Measurements from ENCODE around the gene BCL2. TPM values are rescaled to one million over a fixed set of nuclear protein-coding genes. Genes with fewer than 3 reads are reported as not detected.

The BCL2 gene
- total RNA-seq, 1 donor from 2014 or later = 5.2 TPM

DNA sequence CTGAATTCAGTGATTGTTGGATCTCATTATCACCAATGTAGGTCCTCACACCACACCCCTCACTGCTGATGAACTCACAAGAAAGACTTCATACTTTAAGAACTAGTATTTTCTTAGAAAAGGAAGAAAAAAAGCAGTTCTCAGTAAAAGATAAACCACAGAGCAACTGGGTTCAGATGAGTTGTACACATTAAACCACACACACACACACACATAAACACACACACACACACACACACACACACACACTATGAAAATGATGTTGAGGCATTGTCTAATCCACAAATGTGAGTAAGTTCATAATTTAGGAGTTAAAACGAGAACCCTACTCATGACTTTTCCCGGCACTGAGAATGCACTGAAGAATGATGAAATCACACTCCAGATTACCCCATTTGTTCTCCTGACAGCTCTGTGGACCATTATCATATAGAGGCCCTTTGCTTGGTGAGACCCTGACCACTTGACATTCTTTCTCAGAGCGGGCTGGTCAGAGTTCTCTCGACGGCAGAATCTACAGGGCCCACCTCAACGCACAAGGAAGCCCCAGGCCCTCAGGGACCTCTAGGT lies 106.2 kb downstream of the BCL2 start:
- no peaks in the 10 kb centered on the region for H3K27me3 ChIP-seq (ENCODE audit: control insufficient read depth, insufficient read depth, low read length)
- TF ChIP-seq, protein P1, sequence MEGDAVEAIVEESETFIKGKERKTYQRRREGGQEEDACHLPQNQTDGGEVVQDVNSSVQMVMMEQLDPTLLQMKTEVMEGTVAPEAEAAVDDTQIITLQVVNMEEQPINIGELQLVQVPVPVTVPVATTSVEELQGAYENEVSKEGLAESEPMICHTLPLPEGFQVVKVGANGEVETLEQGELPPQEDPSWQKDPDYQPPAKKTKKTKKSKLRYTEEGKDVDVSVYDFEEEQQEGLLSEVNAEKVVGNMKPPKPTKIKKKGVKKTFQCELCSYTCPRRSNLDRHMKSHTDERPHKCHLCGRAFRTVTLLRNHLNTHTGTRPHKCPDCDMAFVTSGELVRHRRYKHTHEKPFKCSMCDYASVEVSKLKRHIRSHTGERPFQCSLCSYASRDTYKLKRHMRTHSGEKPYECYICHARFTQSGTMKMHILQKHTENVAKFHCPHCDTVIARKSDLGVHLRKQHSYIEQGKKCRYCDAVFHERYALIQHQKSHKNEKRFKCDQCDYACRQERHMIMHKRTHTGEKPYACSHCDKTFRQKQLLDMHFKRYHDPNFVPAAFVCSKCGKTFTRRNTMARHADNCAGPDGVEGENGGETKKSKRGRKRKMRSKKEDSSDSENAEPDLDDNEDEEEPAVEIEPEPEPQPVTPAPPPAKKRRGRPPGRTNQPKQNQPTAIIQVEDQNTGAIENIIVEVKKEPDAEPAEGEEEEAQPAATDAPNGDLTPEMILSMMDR (IDR thresholded peaks at IDR 0.05; ENCODE audit: insufficient read depth, low read length, poor library complexity, severe bottlenecking) = no peak

DNA sequence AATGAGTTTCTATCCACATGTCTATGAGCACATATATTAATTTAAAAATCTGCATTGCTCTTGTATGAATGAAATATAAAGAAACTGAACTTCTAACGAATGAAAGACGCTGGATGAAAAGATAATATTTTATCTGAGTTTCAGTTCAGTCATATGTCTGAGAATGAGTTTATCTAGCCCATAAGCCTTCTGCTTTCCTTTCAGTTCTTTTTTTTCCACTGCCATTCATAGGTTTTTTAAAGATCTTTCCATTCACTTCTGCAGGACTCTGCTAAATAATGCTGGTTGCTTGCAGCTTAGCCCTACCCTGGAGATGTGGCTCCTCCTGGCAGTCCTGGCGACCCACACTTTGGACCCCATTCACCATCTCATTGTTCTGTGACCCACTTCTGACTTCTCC lies 109.0 kb downstream of the BCL2 start:
- H3K27me3 ChIP-seq (ENCODE audit: control insufficient read depth, insufficient read depth, low read length) = no peaks in the 10 kb centered on the region

More for the DNA sequence above, 106.2 kb downstream of the BCL2 start:
- Histone ChIP-seq H3K4me3 (ENCODE audit: low read depth, low read length) (no peak overlapping the region), H3K36me3 (ENCODE audit: control insufficient read depth, insufficient read depth, low read length) (no peaks in the 10 kb centered on the region)
- no peak for DNase-seq (ENCODE audit: low read depth)

DNA sequence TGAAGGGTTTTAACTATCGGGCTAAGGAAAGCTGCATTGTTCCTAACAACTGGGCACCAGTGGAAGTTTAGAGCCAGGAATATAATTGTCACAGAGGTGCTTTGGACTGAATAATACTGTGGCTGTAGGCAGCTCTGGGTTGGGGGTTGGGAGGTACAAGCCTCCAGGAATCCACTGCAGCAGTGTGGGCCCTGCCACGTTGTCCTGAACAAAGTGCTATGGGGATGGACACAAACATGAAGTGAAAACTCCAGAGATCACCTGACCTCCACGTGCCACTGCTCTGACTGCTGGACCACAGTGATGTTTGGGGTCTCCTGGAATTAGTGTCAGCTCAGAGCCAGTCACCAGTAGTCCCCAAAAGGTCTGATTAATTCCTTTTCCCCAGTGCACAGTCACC lies 110.9 kb downstream of the BCL2 start:
- Histone ChIP-seq H3K4me3 (ENCODE audit: low read depth, low read length) (no peak overlapping the region), H3K36me3 (ENCODE audit: control insufficient read depth, insufficient read depth, low read length) (no peaks in the 10 kb centered on the region), H3K27me3 (ENCODE audit: control insufficient read depth, insufficient read depth, low read length) (no peaks in the 10 kb centered on the region)
- no peak for DNase-seq (ENCODE audit: low read depth)
- TF ChIP-seq, protein P1 (IDR thresholded peaks at IDR 0.05; ENCODE audit: insufficient read depth, low read length, poor library complexity, severe bottlenecking) = no peak

More for the DNA sequence above, 109.0 kb downstream of the BCL2 start:
- no peaks in the 10 kb centered on the region for H3K36me3 ChIP-seq (ENCODE audit: control insufficient read depth, insufficient read depth, low read length)
- no peak for DNase-seq (ENCODE audit: low read depth)
- no peak overlapping the region for H3K4me3 ChIP-seq (ENCODE audit: low read depth, low read length)
- TF ChIP-seq, protein P1 (IDR thresholded peaks at IDR 0.05; ENCODE audit: insufficient read depth, low read length, poor library complexity, severe bottlenecking) = no peak

DNA sequence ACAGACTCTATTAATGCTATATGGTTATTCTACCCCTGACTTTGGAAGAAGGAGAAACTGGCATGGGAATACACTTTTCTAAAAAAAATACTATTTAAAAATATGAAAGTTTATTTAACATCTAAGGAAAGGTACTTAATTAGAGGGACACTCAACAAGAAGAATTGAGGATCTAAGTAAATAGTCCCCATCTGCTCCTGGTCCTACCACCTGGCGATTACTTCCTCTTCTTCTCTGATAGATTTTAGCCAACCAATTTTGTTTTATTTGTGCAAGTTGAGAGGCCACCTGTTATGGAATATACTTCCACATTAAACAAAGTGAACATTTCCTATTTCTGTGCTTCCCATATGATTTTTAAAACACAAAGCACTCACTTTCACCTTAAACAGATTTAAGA lies 111.7 kb downstream of the BCL2 start:
- DNase-seq (ENCODE audit: low read depth) = no peak
- TF ChIP-seq, protein P1 (IDR thresholded peaks at IDR 0.05; ENCODE audit: insufficient read depth, low read length, poor library complexity, severe bottlenecking) = no peak
- Histone ChIP-seq H3K27me3 (ENCODE audit: control insufficient read depth, insufficient read depth, low read length) (no peaks in the 10 kb centered on the region), H3K4me3 (ENCODE audit: low read depth, low read length) (no peak overlapping the region), H3K36me3 (ENCODE audit: control insufficient read depth, insufficient read depth, low read length) (no peaks in the 10 kb centered on the region)

DNA sequence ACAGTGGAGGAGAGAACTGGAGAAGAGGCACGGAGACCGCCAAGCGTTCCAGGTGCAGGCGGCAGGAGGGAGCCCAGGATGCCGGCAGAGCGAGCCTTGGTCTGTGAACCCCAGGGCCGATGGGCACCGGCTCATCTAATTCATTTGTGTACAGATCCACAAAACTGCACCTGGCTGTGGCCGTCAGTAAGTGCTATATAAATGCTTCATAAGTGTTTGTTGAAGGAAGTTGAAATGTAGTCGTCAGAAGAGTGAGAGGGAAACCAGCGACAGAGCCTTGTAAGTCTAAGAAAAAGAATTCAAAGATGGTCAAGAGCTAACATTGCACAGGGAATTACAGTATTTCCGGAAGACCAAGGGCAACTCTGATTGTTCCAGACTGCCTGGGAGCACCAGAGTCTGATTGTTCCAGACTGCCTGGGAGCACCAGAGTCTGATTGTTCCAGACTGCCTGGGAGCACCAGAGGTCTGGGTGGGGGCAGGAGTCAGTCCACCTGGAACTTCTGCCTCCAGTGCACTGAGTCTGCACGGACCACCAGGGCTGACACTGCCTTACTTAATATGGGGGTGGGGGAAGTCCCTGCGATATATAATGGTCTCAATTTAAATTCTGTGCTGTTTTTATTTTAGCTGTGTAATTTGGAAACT lies 112.3 kb downstream of the BCL2 start:
- TF ChIP-seq, protein P1 (IDR thresholded peaks at IDR 0.05; ENCODE audit: insufficient read depth, low read length, poor library complexity, severe bottlenecking) = no peak
- Histone ChIP-seq H3K36me3 (ENCODE audit: control insufficient read depth, insufficient read depth, low read length) (no peaks in the 10 kb centered on the region), H3K27me3 (ENCODE audit: control insufficient read depth, insufficient read depth, low read length) (no peaks in the 10 kb centered on the region), H3K4me3 (ENCODE audit: low read depth, low read length) (no peak overlapping the region)
- DNase-seq (ENCODE audit: low read depth) = no peak
